ENCODE results near the gene PDLIM5.
"Not testable (repeated sequence)": the region's sequence is repeated elsewhere in the genome, so short reads cannot be mapped to it uniquely, and the experiment has no call there.

The PDLIM5 gene

GRCh38 chr4:94528792-94529451, 77.2 kb downstream of the PDLIM5 start:
- no peak for DNase-seq (ENCODE audit: low spot score)

- DNase-seq (ENCODE audit: low spot score), result no peak
Measured at GRCh38 chr4:94530073-94530472, 78.3 kb downstream of the PDLIM5 start.

GRCh38 chr4:94531991-94532789, 80.4 kb downstream of the PDLIM5 start:
- no peak for DNase-seq (ENCODE audit: low spot score)

GRCh38 chr4:94533405-94534223, 81.9 kb downstream of the PDLIM5 start:
- no peak for DNase-seq (ENCODE audit: low spot score)

- no peak for DNase-seq (ENCODE audit: low spot score)
Measured at GRCh38 chr4:94534401-94535312, 82.9 kb downstream of the PDLIM5 start.

- DNase-seq (ENCODE audit: low spot score), result no peak
Measured at GRCh38 chr4:94536049-94536448, 84.3 kb downstream of the PDLIM5 start.

- no peak for DNase-seq (ENCODE audit: low spot score)
Measured at GRCh38 chr4:94536649-94537469, 85.1 kb downstream of the PDLIM5 start.

- no peak for DNase-seq (ENCODE audit: low spot score)
Measured at GRCh38 chr4:94537921-94538628, 86.3 kb downstream of the PDLIM5 start.

- no peak for DNase-seq (ENCODE audit: low spot score)
Measured at GRCh38 chr4:94540476-94540875, 88.7 kb downstream of the PDLIM5 start.

- DNase-seq (ENCODE audit: low spot score), result no peak
Measured at GRCh38 chr4:94544811-94545210, 93.1 kb downstream of the PDLIM5 start.

GRCh38 chr4:94545296-94545695, 93.6 kb downstream of the PDLIM5 start:
- peak; percentile 16 for DNase-seq (ENCODE audit: low spot score)

GRCh38 chr4:94546949-94547348, 95.2 kb downstream of the PDLIM5 start:
- DNase-seq (ENCODE audit: low spot score), result no peak

GRCh38 chr4:94548571-94548970, 96.8 kb downstream of the PDLIM5 start:
- DNase-seq (ENCODE audit: low spot score), result peak; percentile 55

- no peak for DNase-seq (ENCODE audit: low spot score)
Measured at GRCh38 chr4:94550352-94550751, 98.6 kb downstream of the PDLIM5 start.

GRCh38 chr4:94550851-94551250, 99.1 kb downstream of the PDLIM5 start:
- DNase-seq (ENCODE audit: low spot score), result no peak

GRCh38 chr4:94551643-94552564, 100.2 kb downstream of the PDLIM5 start:
- no peak for DNase-seq (ENCODE audit: low spot score)

GRCh38 chr4:94556047-94556446, 104.3 kb downstream of the PDLIM5 start:
- not testable (repeated sequence) for DNase-seq (ENCODE audit: low spot score)

- not testable (repeated sequence) for DNase-seq (ENCODE audit: low spot score)
Measured at GRCh38 chr4:94557632-94558031, 105.9 kb downstream of the PDLIM5 start.

GRCh38 chr4:94558392-94558904, 106.7 kb downstream of the PDLIM5 start:
- DNase-seq (ENCODE audit: low spot score), result no peak
